Smooth muscle cell (in vitro differentiated cells): Measurements from ENCODE around the gene ZNF202. TPM values are rescaled to one million over a fixed set of nuclear protein-coding genes. Genes with fewer than 3 reads are reported as not detected.
A peak's percentile ranks its signal among the peaks of the same experiment; 100 is the strongest.

ENCODE experiments used
- DNase-seq: peaks from one replicate; lab custom pipeline; 2025; ENCODE audit not compliant: unreplicated experiment; lab: John Stamatoyannopoulos, UW
- H2AFZ ChIP-seq: fragments of 200-600 bp; sonication (generic); 2 replicates; pipeline ENCODE4 v1.6.0; 2016; ENCODE audit warnings: antibody characterized with exemption, low read depth, mild to moderate bottlenecking
- H3F3A ChIP-seq: fragments of 200-600 bp; sonication (generic); 2 replicates; pipeline ENCODE4 v1.6.0; 2017; ENCODE audit warnings: antibody characterized with exemption, low read depth
- H3K27ac ChIP-seq: fragments of 200-600 bp; sonication (generic); 2 replicates; pipeline ENCODE4 v1.5.1; 2016; ENCODE audit warnings: low read depth, mild to moderate bottlenecking
- H3K27me3 ChIP-seq: fragments of 200-600 bp; sonication (generic); 2 replicates; pipeline ENCODE4 v1.6.1; 2016; ENCODE audit warnings: low read depth, mild to moderate bottlenecking
- H3K36me3 ChIP-seq: fragments of 200-600 bp; sonication (generic); 2 replicates; pipeline ENCODE4 v1.5.1; 2016; ENCODE audit warnings: low read depth
- H3K4me1 ChIP-seq: fragments of 200-600 bp; sonication (generic); 2 replicates; pipeline ENCODE4 v1.5.1; 2016; ENCODE audit warnings: low read depth
- H3K4me2 ChIP-seq: fragments of 200-600 bp; sonication (generic); 2 replicates; pipeline ENCODE4 v1.6.0; 2016; ENCODE audit warnings: mild to moderate bottlenecking
- H3K4me3 ChIP-seq: fragments of 200-600 bp; sonication (generic); 2 replicates; pipeline ENCODE4 v1.5.1; 2016; ENCODE audit warnings: mild to moderate bottlenecking
- H3K79me2 ChIP-seq: fragments of 200-600 bp; sonication (generic); 2 replicates; pipeline ENCODE4 v1.6.0; 2016; ENCODE audit warnings: low read depth, mild to moderate bottlenecking
- H3K9ac ChIP-seq: fragments of 200-600 bp; sonication (generic); 2 replicates; pipeline ENCODE4 v1.6.0; 2016; ENCODE audit warnings: low read depth
- H3K9me3 ChIP-seq: fragments of 200-600 bp; sonication (generic); replicated peaks from 2 replicates; pipeline ENCODE4 v1.5.1; 2016; ENCODE audit warnings: low read depth
- H4K20me1 ChIP-seq: fragments of 200-600 bp; sonication (generic); 2 replicates; pipeline ENCODE4 v1.6.0; 2016; ENCODE audit warnings: low read depth
- CTCF ChIP-seq: fragments of 200-600 bp; sonication (generic); IDR thresholded peaks from 2 replicates; pipeline ENCODE4 v1.5.1; 2017; ENCODE audit warnings: borderline replicate concordance, mild to moderate bottlenecking, antibody characterized with exemption; ENCODE audit not compliant: insufficient read depth, poor library complexity, severe bottlenecking
- WGBS: methylation state at CpG from one replicate; pipeline ENCODE4 v1.1.7; 2016; ENCODE audit warnings: low lambda C conversion rate; 5-methylcytosine and 5-hydroxymethylcytosine counted together
- polyA plus RNA-seq: library from polyadenylated mRNA; unstranded; fragments of >200 nt; fragmentation: Nextera tagmentation; extraction: Ambion mirVana; gene quantifications from 2 replicates; pipeline ENCODE4 v1.2.1, GENCODE V29; 2016
- total RNA-seq: library from RNA; depleted of rRNA; stranded (reverse); fragments of >200 nt; gene quantifications from 2 replicates; pipeline ENCODE4 v1.2.3, GENCODE V29; 2014

ZNF202 gene
- total and polyA plus RNA-seq, 2 experiments from 2014 or later = 3.6 to 6.2 TPM

DNA sequence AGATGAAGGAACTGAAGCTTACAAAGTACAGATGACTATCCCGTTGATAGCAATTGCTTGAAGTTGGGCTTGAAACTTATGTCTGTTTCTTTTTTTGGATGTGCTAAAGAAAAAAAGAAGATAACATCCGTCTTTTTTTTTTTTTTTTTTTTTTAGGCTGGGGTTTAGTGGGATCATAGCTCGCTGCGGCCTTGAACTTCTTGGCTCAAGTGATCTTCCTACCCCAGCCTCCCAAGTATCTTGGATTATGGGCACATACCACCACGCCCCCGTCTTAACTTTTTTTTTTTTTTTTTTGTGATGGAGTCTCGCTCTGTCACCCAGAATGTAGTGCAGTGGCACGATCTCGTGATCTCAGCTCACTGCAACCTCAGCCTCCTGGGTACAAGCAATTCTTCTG lies 46.2 kb downstream of the ZNF202 start:
- Histone ChIP-seq H2AFZ (no peak overlapping the region), H4K20me1 (no peaks in the 10 kb centered on the region), H3K36me3 (no peaks in the 10 kb centered on the region), H3K79me2 (no peaks in the 10 kb centered on the region), H3K4me3 (no peak overlapping the region), H3K9me3 (no peaks in the 10 kb centered on the region), H3K4me2 (no peak overlapping the region), H3K4me1 (no peaks in the 10 kb centered on the region), H3K9ac (no peak overlapping the region), H3F3A (no peaks in the 10 kb centered on the region), H3K27ac (no peak overlapping the region), H3K27me3 (peaks cover 3% of the 10 kb centered on the region)
- no peak for DNase-seq
- no peak for TF ChIP-seq CTCF
- 83% methylated on average over 8 of the region's 9 CpGs for WGBS

DNA sequence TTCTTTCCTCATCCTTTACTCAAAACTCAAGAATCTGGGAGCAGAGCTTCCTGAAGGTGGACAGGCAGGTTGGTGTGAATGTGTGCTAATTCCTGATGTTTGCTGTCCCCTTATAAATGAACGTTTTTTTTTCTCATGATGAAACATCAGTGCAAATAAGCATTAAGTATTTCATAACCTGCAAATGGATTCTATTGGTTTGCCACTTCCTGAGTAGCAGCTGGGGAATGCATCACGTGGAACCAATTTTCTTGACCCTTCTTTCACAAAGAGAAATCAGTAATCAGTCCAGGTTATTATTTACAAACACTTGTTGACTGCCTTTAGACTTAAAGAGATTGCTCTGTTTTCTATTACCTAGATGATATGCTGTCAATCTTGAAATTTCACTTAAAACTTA lies 46.9 kb downstream of the ZNF202 start:
- no peak for TF ChIP-seq CTCF
- DNase-seq = no peak

GRCh38 chr11:123692961-123693360 lies 48.5 kb downstream of the ZNF202 start:
- no peak overlapping the region for H2AFZ ChIP-seq
- H3K9ac ChIP-seq = no peak overlapping the region
- H3K4me1 ChIP-seq = no peaks in the 10 kb centered on the region
- no peak for TF ChIP-seq CTCF
- H3K9me3 ChIP-seq = no peaks in the 10 kb centered on the region
- no peak overlapping the region for H3K4me2 ChIP-seq
- no peaks in the 10 kb centered on the region for H3K79me2 ChIP-seq
- DNase-seq = no peak
- H3F3A ChIP-seq = no peaks in the 10 kb centered on the region
- H3K27me3 ChIP-seq = peaks cover 3% of the 10 kb centered on the region
- no peaks in the 10 kb centered on the region for H4K20me1 ChIP-seq
- no peak overlapping the region for H3K4me3 ChIP-seq
- H3K27ac ChIP-seq = no peak overlapping the region
- no peaks in the 10 kb centered on the region for H3K36me3 ChIP-seq

More for the DNA sequence above, 46.9 kb downstream of the ZNF202 start:
- Histone ChIP-seq H3K4me3 (no peak overlapping the region), H3K9ac (no peak overlapping the region), H3K4me2 (no peak overlapping the region), H3K36me3 (no peaks in the 10 kb centered on the region), H2AFZ (no peak overlapping the region), H3K79me2 (no peaks in the 10 kb centered on the region), H3K9me3 (no peaks in the 10 kb centered on the region), H3F3A (no peaks in the 10 kb centered on the region), H3K4me1 (no peaks in the 10 kb centered on the region), H4K20me1 (no peaks in the 10 kb centered on the region), H3K27me3 (peaks cover 3% of the 10 kb centered on the region), H3K27ac (no peak overlapping the region)
- WGBS = 68% methylated on average over 2 of the region's 2 CpGs

GRCh38 chr11:123690485-123690884 lies 51.0 kb downstream of the ZNF202 start:
- Histone ChIP-seq H3K4me1 (no peaks in the 10 kb centered on the region), H3K9ac (no peak overlapping the region), H4K20me1 (no peaks in the 10 kb centered on the region), H3F3A (no peaks in the 10 kb centered on the region), H3K4me2 (no peak overlapping the region), H3K4me3 (no peak overlapping the region), H3K79me2 (no peaks in the 10 kb centered on the region), H3K27me3 (peaks cover 11% of the 10 kb centered on the region), H2AFZ (no peak overlapping the region), H3K27ac (peak overlapping the region; percentile 8), H3K9me3 (no peaks in the 10 kb centered on the region), H3K36me3 (no peaks in the 10 kb centered on the region)
- WGBS = 48% methylated on average over 3 of the region's 3 CpGs
- no peak for TF ChIP-seq CTCF
- no peak for DNase-seq
